Measurements from ENCODE around the gene ZSCAN10. TPM values are rescaled to one million over a fixed set of nuclear protein-coding genes. Genes with fewer than 3 reads are reported as not detected.
A peak's percentile ranks its signal among the peaks of the same experiment; 100 is the strongest.

ZSCAN10 gene
- total and polyA plus RNA-seq, 9 of the 15 experiments (the other 6 are each of a cell fraction or from before 2014, with no cell fraction given): 0.22 TPM; not detected in 8

- Histone ChIP-seq H3K4me3 (peak within 1 kb of the TSS; percentile 93), H3K27ac (ENCODE audit: extremely low read depth, low read depth, low read length) (peak within 1 kb of the TSS; percentile 87), H3K27me3 (ENCODE audit: control insufficient read depth in 2 of 2, insufficient read depth in 2 of 2, low read length in 2 of 2) (no peaks in the 10 kb centered on the region), H3K4me2 (ENCODE audit: insufficient read depth, low read length) (peak within 1 kb of the TSS; percentile 86), H3K79me2 (ENCODE audit: control insufficient read depth, insufficient read depth, low read length) (peaks cover 33% of the 10 kb centered on the region), H3K9me3 (replicated peaks; ENCODE audit: control insufficient read depth, insufficient read depth, low read depth, low read length) (no peaks in the 10 kb centered on the region), H3K36me3 (ENCODE audit: control insufficient read depth, insufficient read depth, low read length) (peaks cover 21% of the 10 kb centered on the region; the same call in 2 of the 3 replicates), H4K20me1 (replicated peaks; ENCODE audit: control insufficient read depth, insufficient read depth, low read length) (no peaks in the 10 kb centered on the region), H3K9me1 (ENCODE audit: control insufficient read depth, insufficient read depth, low read length) (no peaks in the 10 kb centered on the region), H2AFZ (ENCODE audit: low read depth, low read length) (peak within 1 kb of the TSS; percentile 95), H3K4me1 (replicated peaks in 1 of 2; ENCODE audit: control insufficient read depth in 2 of 2, insufficient read depth in 2 of 2, low read length in 2 of 2) (peaks cover 7 to 31% of the 10 kb centered on the region in 2 experiments; a peak in 4 of 5 replicates), H3K9ac (ENCODE audit: insufficient read depth in 1 of 2, low read depth in 2 of 2, low read length in 2 of 2) (peak within 1 kb of the TSS; percentile 95 to 98)
- in situ Hi-C loops (cut with MboI) (no loop called here), intact Hi-C loops (cut with micrococcal nuclease) (loop anchor here (2.0 kb wide), 1 partner anchor 16 kb away; no protein-coding TSS in a partner anchor)
- FAIRE-seq (peak; percentile 99), DNase-seq (ENCODE audit: extremely low read depth in 1 of 4, low spot score in 3 of 4) (peak; percentile 85 to 98 (median 88)), ATAC-seq (peak; percentile 95)
- WGBS (ENCODE audit: insufficient coverage, low coverage, missing lambda C conversion rate): under 1% methylated on average over 42 of the region's 63 CpGs
- TSS peak; percentile 85 for BruUV-seq (replicated peaks)
- CTCF ChIA-PET (ENCODE audit: low intra/inter-chr PET ratio): no interaction called here
- POLR2A ChIA-PET: interaction anchor here (0.6 to 4.8 kb wide), 18 partner anchors 9 to 1851 kb away, joined by 3 to 32 read pairs (median 4); no protein-coding TSS in a partner anchor
- no peak for TF ChIP-seq CHAMP1 (IDR thresholded peaks at IDR 0.05)
- no peak for TF ChIP-seq ADNP (tag; IDR thresholded peaks at IDR 0.05)
- TF ChIP-seq JUNB (CRISPR knock-in tag; conservative IDR thresholded peaks at IDR 0.05): no peak
- no peak for TF ChIP-seq RBM25 (IDR thresholded peaks at IDR 0.05; ENCODE audit: low read depth, low read length, severe bottlenecking)
- no peak for TF ChIP-seq MAZ (CRISPR knock-in tag; conservative IDR thresholded peaks at IDR 0.05 in 1 of 2, IDR thresholded peaks at IDR 0.05 in 1 of 2)
- peak; percentile 90 for TF ChIP-seq POLR2A (conservative IDR thresholded peaks at IDR 0.05)
- no peak for TF ChIP-seq ZKSCAN3 (CRISPR knock-in tag; IDR thresholded peaks at IDR 0.05)
- peak; percentile 89 for TF ChIP-seq CREB1 (IDR thresholded peaks at IDR 0.05)
- TF ChIP-seq CREB1 (CRISPR knock-in tag; IDR thresholded peaks at IDR 0.05): peak; percentile 86
- no peak for TF ChIP-seq RBM14 (IDR thresholded peaks at IDR 0.05; ENCODE audit: borderline replicate concordance, insufficient read depth, low read depth, low read length)
- no peak for TF ChIP-seq KLF10 (CRISPR knock-in tag; IDR thresholded peaks at IDR 0.05)
- TF ChIP-seq ESRRB (CRISPR knock-in tag; IDR thresholded peaks at IDR 0.05; ENCODE audit: borderline replicate concordance): no peak
- TF ChIP-seq SREBF1 (IDR thresholded peaks at IDR 0.05; ENCODE audit: borderline replicate concordance, low read depth, low read length): no peak
- no peak; the same call in 1 of the 2 replicates for TF ChIP-seq ZNF282 (CRISPR knock-in tag; IDR thresholded peaks at IDR 0.05)
- TF ChIP-seq MAX (CRISPR knock-in tag; IDR thresholded peaks at IDR 0.05): peak; percentile 73
- peak; percentile 4 for TF ChIP-seq SAP30 (IDR thresholded peaks at IDR 0.05; ENCODE audit: borderline replicate concordance, insufficient read depth, low read depth, low read length, poor library complexity, severe bottlenecking)
- TF ChIP-seq THRAP3 (IDR thresholded peaks at IDR 0.05; ENCODE audit: borderline replicate concordance): no peak
- no peak for TF ChIP-seq SMARCE1 (IDR thresholded peaks at IDR 0.05)
- no peak for TF ChIP-seq ZNF780A (CRISPR knock-in tag; IDR thresholded peaks at IDR 0.05)
- TF ChIP-seq ARID2 (IDR thresholded peaks at IDR 0.05): no peak
- no peak for TF ChIP-seq FOXK1 (CRISPR knock-in tag; IDR thresholded peaks at IDR 0.05; ENCODE audit: borderline replicate concordance)
These were observed 35.4 kb upstream of the ZSCAN10 start, which contains the start of gene ZNF213 for GRCh38 chr16:3134338-3135125. Gene ZNF213 (plus strand): TSS chr16:3135029. CDS start chr16:3137281, 2,252 bp downstream.
